A673 (cell line): ENCODE measurements around the gene HIP1.

ENCODE experiments used
- CTCF ChIP-seq: fragments of 300-800, 200-600 bp; sonication (generic); conservative IDR thresholded peaks from 2 replicates; pipeline ENCODE4 v1.5.1; 2017; ENCODE audit warnings: low read depth, mild to moderate bottlenecking, antibody characterized with exemption, low read length, moderate library complexity, mixed read lengths
- EZH2 ChIP-seq: fragments of 200-600 bp; sonication (generic); IDR thresholded peaks from 2 replicates; pipeline ENCODE4 v1.6.1; 2017; ENCODE audit warnings: borderline replicate concordance, low read depth, mild to moderate bottlenecking, mixed read lengths, antibody characterized with exemption, low read length; ENCODE audit not compliant: poor library complexity, severe bottlenecking

- TF ChIP-seq EZH2 (no peak), CTCF (no peak)
These were observed 26.9 kb downstream of the HIP1 start for GRCh38 chr7:75711656-75712514.
